Measurements from ENCODE around the gene TECR. TPM values are rescaled to one million over a fixed set of nuclear protein-coding genes. Genes with fewer than 3 reads are reported as not detected.
"Not testable (repeated sequence)": the region's sequence is repeated elsewhere in the genome, so short reads cannot be mapped to it uniquely, and the experiment has no call there.

The TECR gene
- polyA plus RNA-seq, 1 experiment, result 59.6 TPM

DNA sequence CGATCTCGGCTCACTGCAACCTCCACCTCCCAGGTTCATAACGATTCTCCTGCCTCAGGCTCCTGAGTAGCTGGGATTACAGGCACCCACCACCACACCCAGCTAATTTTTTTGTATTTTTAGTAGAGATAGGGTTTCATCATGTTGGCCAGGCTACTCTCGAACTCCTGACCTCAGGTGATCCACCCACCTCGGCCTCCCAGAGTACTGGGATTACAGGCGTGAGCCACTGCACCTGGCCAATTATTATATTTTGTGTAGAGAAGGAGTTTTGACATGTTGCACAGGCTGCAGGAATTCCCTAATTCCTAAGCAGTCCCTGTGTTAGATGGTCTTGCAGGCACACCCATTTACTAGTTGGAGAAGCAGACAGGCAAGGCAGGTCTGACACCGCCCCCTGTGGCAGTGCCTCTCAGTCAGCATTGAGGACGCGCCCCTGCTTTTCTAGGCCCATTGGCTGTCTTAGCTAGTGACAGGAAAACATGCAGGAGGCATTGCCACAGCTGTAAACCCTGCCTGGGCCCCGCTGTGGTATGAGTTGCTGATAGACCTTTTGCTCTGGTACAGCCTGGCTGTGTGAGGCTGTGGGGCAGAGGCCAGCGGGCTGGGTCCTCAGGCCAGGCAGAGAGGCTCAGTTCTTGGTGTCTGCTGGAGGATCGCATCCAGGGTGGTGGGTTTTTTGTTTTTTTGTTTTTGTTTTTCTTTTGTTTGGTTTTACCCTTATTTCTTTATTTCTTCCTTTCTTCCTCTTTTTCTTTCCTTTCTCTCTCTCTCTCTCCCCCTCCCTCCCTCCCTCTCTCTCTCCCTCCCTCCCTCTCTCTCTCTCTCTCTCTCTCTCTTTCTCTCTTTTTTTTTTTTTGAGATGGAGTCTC lies 22.0 kb downstream of the TECR start:
- H3K4me3 ChIP-seq (ENCODE audit: low read depth, low read length); H3K9me3 ChIP-seq (ENCODE audit: control insufficient read depth, insufficient read depth, low read length); DNase-seq (ENCODE audit: low read depth, low spot score); POLR2A ChIA-PET; H3K27me3 ChIP-seq (ENCODE audit: control insufficient read depth, insufficient read depth, low read length): not testable (repeated sequence)
- H3K27ac ChIP-seq (ENCODE audit: low read depth, low read length), result peak overlapping the region; percentile 31
- CTCF ChIA-PET, result interaction anchor here (1.6 kb wide), 1 partner anchor 21 kb away, joined by 3 read pairs; no protein-coding TSS in a partner anchor
- TF ChIP-seq, protein P1, sequence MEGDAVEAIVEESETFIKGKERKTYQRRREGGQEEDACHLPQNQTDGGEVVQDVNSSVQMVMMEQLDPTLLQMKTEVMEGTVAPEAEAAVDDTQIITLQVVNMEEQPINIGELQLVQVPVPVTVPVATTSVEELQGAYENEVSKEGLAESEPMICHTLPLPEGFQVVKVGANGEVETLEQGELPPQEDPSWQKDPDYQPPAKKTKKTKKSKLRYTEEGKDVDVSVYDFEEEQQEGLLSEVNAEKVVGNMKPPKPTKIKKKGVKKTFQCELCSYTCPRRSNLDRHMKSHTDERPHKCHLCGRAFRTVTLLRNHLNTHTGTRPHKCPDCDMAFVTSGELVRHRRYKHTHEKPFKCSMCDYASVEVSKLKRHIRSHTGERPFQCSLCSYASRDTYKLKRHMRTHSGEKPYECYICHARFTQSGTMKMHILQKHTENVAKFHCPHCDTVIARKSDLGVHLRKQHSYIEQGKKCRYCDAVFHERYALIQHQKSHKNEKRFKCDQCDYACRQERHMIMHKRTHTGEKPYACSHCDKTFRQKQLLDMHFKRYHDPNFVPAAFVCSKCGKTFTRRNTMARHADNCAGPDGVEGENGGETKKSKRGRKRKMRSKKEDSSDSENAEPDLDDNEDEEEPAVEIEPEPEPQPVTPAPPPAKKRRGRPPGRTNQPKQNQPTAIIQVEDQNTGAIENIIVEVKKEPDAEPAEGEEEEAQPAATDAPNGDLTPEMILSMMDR (IDR thresholded peaks at IDR 0.05; ENCODE audit: low read depth, low read length), result peak; percentile 18; the same call in 1 of the 2 replicates

GRCh38 chr19:14552006-14552360 lies 22.6 kb downstream of the TECR start:
- H3K27me3 ChIP-seq (ENCODE audit: control insufficient read depth, insufficient read depth, low read length); CTCF ChIA-PET; H3K9me3 ChIP-seq (ENCODE audit: control insufficient read depth, insufficient read depth, low read length); POLR2A ChIA-PET; H3K4me3 ChIP-seq (ENCODE audit: low read depth, low read length); DNase-seq (ENCODE audit: low read depth, low spot score); H3K27ac ChIP-seq (ENCODE audit: low read depth, low read length): not testable (repeated sequence)

DNA sequence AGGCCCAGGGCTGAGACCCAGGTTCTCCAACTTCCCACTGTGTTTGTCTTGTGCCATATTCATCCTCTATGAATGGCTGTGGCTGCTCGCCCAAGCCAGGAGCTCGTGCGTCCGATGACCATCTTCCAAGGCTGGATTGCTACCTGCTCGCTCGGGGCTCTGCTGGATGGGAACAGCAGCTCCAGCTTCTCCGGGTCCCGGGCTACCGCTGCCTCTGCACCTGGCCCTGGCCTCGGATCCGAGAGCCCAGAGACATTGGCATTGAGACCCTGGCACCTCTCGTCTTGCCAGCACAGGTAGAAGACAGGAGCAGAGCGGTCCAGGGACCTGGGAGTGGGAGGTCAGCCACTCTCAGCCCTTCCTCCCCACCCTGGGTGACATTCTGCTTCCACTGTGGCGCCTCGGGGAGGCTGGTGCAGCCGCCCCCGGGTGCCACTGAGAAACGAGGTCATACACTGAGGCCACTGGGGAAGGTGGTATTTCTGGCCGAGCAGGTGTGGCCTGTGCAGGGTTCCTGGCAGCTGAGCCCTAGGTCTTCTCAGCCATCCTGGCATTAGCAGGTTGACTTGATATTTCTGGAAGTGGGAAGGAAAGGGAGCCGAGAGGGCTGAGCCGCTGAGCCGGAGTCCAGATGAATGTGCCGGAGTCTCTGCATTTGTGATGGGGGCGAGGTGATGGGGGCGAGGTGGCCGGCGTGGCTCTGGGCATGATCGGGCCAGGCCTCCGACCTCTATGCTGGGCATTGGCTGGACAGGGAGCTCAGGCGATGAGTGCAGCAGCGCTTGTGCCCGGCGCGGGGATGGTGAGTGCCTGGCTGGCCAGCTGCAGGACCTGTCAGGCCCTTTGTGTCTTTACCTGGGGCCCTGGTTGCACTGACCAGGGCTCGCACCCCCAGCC lies 23.9 kb downstream of the TECR start:
- CTCF ChIA-PET, result interaction anchor here (0.6 to 1.1 kb wide), 2 partner anchors 21 to 133 kb away, joined by 3 to 4 read pairs; no protein-coding TSS in a partner anchor
- Histone ChIP-seq H3K9me3 (ENCODE audit: control insufficient read depth, insufficient read depth, low read length) (no peaks in the 10 kb centered on the region; the same call in 1 of the 2 replicates), H3K4me3 (ENCODE audit: low read depth, low read length) (no peak overlapping the region), H3K27me3 (ENCODE audit: control insufficient read depth, insufficient read depth, low read length) (no peaks in the 10 kb centered on the region), H3K27ac (ENCODE audit: low read depth, low read length) (no peak overlapping the region)
- POLR2A ChIA-PET, result no interaction called here
- TF ChIP-seq, protein P1 (IDR thresholded peaks at IDR 0.05; ENCODE audit: low read depth, low read length), result no peak
- no peak for DNase-seq (ENCODE audit: low read depth, low spot score)

DNA sequence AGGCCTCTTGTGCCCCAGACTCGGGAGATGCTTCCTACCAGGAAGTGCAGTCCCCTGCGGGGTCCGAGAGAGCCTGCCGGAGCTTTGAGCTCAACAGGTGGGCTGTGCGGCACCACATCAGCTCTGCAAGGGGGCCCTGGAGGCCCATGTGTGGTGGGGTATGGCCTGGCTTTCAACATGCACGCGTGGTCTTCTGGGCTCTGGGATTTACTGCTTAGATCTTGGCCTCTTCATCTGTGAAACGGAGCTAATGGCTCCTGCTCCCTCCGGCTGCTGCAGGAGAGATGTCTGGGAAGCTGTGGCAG lies 24.5 kb downstream of the TECR start:
- H3K9me3 ChIP-seq (ENCODE audit: control insufficient read depth, insufficient read depth, low read length), result no peaks in the 10 kb centered on the region; the same call in 1 of the 2 replicates
- ChIA-PET CTCF (interaction anchor here (0.6 to 1.1 kb wide), 2 partner anchors 17 to 133 kb away, joined by 3 to 4 read pairs; no protein-coding TSS in a partner anchor), POLR2A (no interaction called here)
- TF ChIP-seq, protein P1 (IDR thresholded peaks at IDR 0.05; ENCODE audit: low read depth, low read length), result no peak
- no peak overlapping the region for H3K4me3 ChIP-seq (ENCODE audit: low read depth, low read length)
- no peaks in the 10 kb centered on the region for H3K27me3 ChIP-seq (ENCODE audit: control insufficient read depth, insufficient read depth, low read length)
- no peak overlapping the region for H3K27ac ChIP-seq (ENCODE audit: low read depth, low read length)
- no peak for DNase-seq (ENCODE audit: low read depth, low spot score)

GRCh38 chr19:14554382-14554812 lies 25.0 kb downstream of the TECR start:
- TF ChIP-seq, protein P1 (IDR thresholded peaks at IDR 0.05; ENCODE audit: low read depth, low read length), result no peak
- POLR2A ChIA-PET, result no interaction called here

More at GRCh38 chr19:14554382-14554812, 25.0 kb downstream of the TECR start:
- Histone ChIP-seq H3K27ac (ENCODE audit: low read depth, low read length) (no peak overlapping the region), H3K27me3 (ENCODE audit: control insufficient read depth, insufficient read depth, low read length) (no peaks in the 10 kb centered on the region), H3K4me3 (ENCODE audit: low read depth, low read length) (no peak overlapping the region), H3K9me3 (ENCODE audit: control insufficient read depth, insufficient read depth, low read length) (no peaks in the 10 kb centered on the region; the same call in 1 of the 2 replicates)
- DNase-seq (ENCODE audit: low read depth, low spot score), result no peak
- CTCF ChIA-PET, result interaction anchor here (0.6 to 4.0 kb wide), 3 partner anchors 16 to 132 kb away, joined by 3 to 69 read pairs (median 4); partner anchors contain the start of gene NDUFB7

Measured in AG04450 (cell line).